HG03378 (cell line): ENCODE results near the gene CCDC51.
"Not testable (repeated sequence)": the region's sequence is repeated elsewhere in the genome, so short reads cannot be mapped to it uniquely, and the experiment has no call there.

Source experiments
- ATAC-seq: cut with Tn5 transposase; IDR thresholded peaks from one replicate; pipeline ENCODE4 v1.9.1; 2021; ENCODE audit warnings: mild to moderate bottlenecking, moderate library complexity; ENCODE audit not compliant: unreplicated experiment

The CCDC51 gene

GRCh38 chr3:48408823-48409281, 31.1 kb downstream of the CCDC51 start:
- no peak for ATAC-seq

- ATAC-seq: no peak
Measured at GRCh38 chr3:48407542-48408099, 32.3 kb downstream of the CCDC51 start.

GRCh38 chr3:48406443-48407431, 33.2 kb downstream of the CCDC51 start:
- no peak for ATAC-seq

- ATAC-seq: no peak
Measured at GRCh38 chr3:48405971-48406370, 33.9 kb downstream of the CCDC51 start.

GRCh38 chr3:48405343-48405881, 34.5 kb downstream of the CCDC51 start:
- ATAC-seq: no peak

- ATAC-seq: no peak
Measured at GRCh38 chr3:48404440-48405342, 35.2 kb downstream of the CCDC51 start.

GRCh38 chr3:48403533-48404439, 36.1 kb downstream of the CCDC51 start:
- ATAC-seq: no peak

- ATAC-seq: no peak
Measured at GRCh38 chr3:48402907-48403306, 37.0 kb downstream of the CCDC51 start.

GRCh38 chr3:48402281-48402732, 37.6 kb downstream of the CCDC51 start:
- no peak for ATAC-seq

GRCh38 chr3:48401434-48401901, 38.5 kb downstream of the CCDC51 start:
- not testable (repeated sequence) for ATAC-seq

- ATAC-seq: no peak
Measured at GRCh38 chr3:48400824-48401433, 39.0 kb downstream of the CCDC51 start.

GRCh38 chr3:48399387-48400172, 40.3 kb downstream of the CCDC51 start:
- no peak for ATAC-seq

GRCh38 chr3:48398701-48399386, 41.1 kb downstream of the CCDC51 start:
- ATAC-seq: no peak

- ATAC-seq: no peak
Measured at GRCh38 chr3:48397767-48398681, 41.9 kb downstream of the CCDC51 start.

GRCh38 chr3:48395714-48396113, 44.2 kb downstream of the CCDC51 start:
- ATAC-seq: no peak

- ATAC-seq: no peak
Measured at GRCh38 chr3:48394391-48394790, 45.5 kb downstream of the CCDC51 start.

GRCh38 chr3:48388966-48389365, 51.0 kb downstream of the CCDC51 start:
- ATAC-seq: no peak
